Neural crest cell (in vitro differentiated cells): ENCODE data around the gene TEX48. TPM values are rescaled to one million over a fixed set of nuclear protein-coding genes. Genes with fewer than 3 reads are reported as not detected.

Experiments
- DNase-seq: peaks from one replicate; pipeline ENCODE4 v3.0.0; 2021; ENCODE audit warnings: low read depth, mixed read lengths, low spot score
- H3K27ac Mint-ChIP-seq: one replicate; pipeline ENCODE4 v1.8.0; 2021; ENCODE audit warnings: mild to moderate bottlenecking, mixed read lengths; ENCODE audit not compliant: unreplicated experiment
- H3K27me3 Mint-ChIP-seq: 2 replicates; pipeline ENCODE4 v1.8.0; 2021; ENCODE audit warnings: low read depth, mild to moderate bottlenecking, mixed read lengths
- H3K36me3 Mint-ChIP-seq: 2 replicates; pipeline ENCODE4 v1.8.0; 2021; ENCODE audit warnings: low read depth, mild to moderate bottlenecking, mixed read lengths
- H3K4me1 Mint-ChIP-seq: 2 replicates; pipeline ENCODE4 v1.8.0; 2021; ENCODE audit warnings: mixed read lengths
- H3K4me3 Mint-ChIP-seq: one replicate; pipeline ENCODE4 v1.8.0; 2021; ENCODE audit warnings: mild to moderate bottlenecking, mixed read lengths
- H3K9me3 Mint-ChIP-seq: 2 replicates; pipeline ENCODE4 v1.8.0; 2021; ENCODE audit warnings: mixed read lengths
- total RNA-seq: library from RNA; stranded (reverse); gene quantifications from 2 replicates; pipeline ENCODE4 v1.2.1, GENCODE V29; 2021
- TF ChIP-seq, protein P1 (sequence below): fragments of 200-600 bp; sonication (generic); conservative IDR thresholded peaks from 2 replicates; pipeline ENCODE4 v1.5.0; 2021; ENCODE audit warnings: antibody characterized with exemption, mild to moderate bottlenecking

Gene TEX48
- total RNA-seq, 1 donor from 2014 or later: not detected

DNA sequence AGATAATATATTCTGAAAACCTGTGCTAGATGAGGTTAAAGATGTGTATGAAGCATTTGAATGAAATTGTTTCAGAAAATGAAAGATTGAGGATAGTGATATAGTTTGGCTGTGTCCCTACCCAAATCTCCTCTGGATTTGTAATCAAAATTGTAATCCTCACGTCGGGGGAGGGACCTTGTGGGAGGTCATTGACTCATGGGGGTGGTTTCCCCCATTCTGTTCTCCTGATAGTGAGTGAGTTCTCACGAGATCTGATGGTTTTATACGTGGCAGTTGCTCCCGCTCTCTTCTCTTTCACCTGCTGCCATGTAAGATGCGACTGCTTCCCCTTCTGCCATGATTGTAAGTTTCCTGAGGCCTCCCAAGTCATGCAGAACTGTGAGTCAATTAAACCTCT, 2.0 kb upstream of the TEX48 start:
- Mint-ChIP-seq H3K9me3 (peaks cover 6% of the 10 kb centered on the region), H3K36me3 (no peaks in the 10 kb centered on the region), H3K4me3 (no peak overlapping the region), H3K27me3 (peaks cover 3% of the 10 kb centered on the region), H3K27ac (no peak overlapping the region), H3K4me1 (no peaks in the 10 kb centered on the region)
- DNase-seq: no peak
- TF ChIP-seq, protein P1, sequence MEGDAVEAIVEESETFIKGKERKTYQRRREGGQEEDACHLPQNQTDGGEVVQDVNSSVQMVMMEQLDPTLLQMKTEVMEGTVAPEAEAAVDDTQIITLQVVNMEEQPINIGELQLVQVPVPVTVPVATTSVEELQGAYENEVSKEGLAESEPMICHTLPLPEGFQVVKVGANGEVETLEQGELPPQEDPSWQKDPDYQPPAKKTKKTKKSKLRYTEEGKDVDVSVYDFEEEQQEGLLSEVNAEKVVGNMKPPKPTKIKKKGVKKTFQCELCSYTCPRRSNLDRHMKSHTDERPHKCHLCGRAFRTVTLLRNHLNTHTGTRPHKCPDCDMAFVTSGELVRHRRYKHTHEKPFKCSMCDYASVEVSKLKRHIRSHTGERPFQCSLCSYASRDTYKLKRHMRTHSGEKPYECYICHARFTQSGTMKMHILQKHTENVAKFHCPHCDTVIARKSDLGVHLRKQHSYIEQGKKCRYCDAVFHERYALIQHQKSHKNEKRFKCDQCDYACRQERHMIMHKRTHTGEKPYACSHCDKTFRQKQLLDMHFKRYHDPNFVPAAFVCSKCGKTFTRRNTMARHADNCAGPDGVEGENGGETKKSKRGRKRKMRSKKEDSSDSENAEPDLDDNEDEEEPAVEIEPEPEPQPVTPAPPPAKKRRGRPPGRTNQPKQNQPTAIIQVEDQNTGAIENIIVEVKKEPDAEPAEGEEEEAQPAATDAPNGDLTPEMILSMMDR: no peak

DNA sequence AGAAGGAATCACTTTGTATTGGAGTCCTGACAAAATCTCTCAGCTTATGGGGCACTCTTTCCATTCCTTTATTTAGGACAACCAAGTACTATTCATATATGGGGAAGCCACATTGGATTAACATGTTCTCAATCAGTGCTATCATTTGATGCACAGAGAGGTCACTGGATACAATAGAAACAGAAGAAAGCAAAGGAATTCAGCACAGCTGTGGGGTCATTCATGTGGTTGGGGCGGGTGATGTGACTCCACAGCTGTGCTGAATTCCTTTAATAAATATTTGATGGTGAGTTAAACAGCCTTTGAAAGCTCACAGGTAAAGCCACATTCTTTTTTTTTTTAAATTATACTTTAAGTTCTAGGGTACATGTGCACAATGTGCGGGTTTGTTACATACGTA, 854 bp upstream of the TEX48 start:
- peaks cover 3% of the 10 kb centered on the region for H3K27me3 Mint-ChIP-seq
- TF ChIP-seq, protein P1: no peak
- peaks cover 4% of the 10 kb centered on the region for H3K9me3 Mint-ChIP-seq
- H3K4me3 Mint-ChIP-seq: no peak overlapping the region
- H3K4me1 Mint-ChIP-seq: no peaks in the 10 kb centered on the region
- no peak overlapping the region for H3K27ac Mint-ChIP-seq
- DNase-seq: no peak
- no peaks in the 10 kb centered on the region for H3K36me3 Mint-ChIP-seq

DNA sequence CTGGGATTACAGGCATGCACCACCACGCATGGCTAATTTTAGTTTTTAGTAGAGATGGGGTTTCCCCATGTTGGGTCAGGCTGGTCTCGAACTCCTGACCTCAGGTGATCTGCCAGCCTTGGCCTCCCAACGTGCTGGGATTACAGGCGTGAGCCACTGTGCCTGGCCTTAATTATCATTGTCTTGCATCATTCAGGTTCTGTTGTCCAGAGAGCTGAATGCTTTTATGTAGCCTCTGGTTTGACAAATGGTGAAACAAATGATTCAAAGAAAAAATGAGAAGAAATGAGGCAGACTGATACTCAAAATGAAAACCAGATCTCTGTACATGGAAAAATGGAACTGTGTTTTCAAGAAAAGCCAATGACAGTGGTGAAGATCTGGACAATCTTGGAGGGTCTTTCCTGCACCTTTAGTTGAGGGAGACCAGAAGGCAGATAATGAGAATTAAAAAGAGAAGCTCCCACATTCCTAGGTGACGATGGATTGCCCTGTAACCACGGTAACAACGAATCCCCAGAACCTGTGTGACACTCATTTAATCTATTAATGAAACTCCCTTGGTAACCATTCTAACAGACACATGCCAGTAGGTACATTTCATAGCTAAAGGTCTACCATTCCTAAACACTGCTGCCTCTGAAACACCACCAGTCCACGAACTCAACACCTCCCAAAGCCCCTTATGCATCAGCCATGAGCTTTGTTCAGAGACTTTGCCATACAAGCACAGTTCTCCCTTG, 1.6 kb downstream of the TEX48 start:
- no peak overlapping the region for H3K27ac Mint-ChIP-seq
- no peak for DNase-seq
- no peaks in the 10 kb centered on the region for H3K4me1 Mint-ChIP-seq
- TF ChIP-seq, protein P1: no peak
- peaks cover 4% of the 10 kb centered on the region for H3K27me3 Mint-ChIP-seq
- H3K36me3 Mint-ChIP-seq: no peaks in the 10 kb centered on the region
- H3K4me3 Mint-ChIP-seq: no peak overlapping the region
- no peaks in the 10 kb centered on the region for H3K9me3 Mint-ChIP-seq

DNA sequence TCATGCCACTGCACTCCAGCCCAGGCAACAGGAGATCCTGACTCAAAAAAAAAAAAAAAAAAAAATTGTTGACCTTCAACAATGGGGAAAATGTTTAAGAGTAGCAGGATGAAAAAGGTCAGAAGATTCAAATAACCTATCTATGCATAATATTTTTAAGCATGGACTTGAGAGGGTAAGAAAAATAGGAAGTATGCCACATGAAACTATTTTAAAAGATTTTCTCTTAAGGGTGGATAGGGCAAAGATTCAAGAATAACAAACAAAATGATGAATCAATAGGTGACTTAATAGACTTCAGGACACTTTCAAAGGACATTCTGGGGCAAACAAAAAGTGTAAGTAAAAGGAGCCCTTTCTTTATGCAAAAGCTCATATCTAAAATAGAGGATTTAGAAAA, 3.2 kb downstream of the TEX48 start:
- Mint-ChIP-seq H3K4me1 (no peaks in the 10 kb centered on the region), H3K27ac (no peak overlapping the region), H3K4me3 (no peak overlapping the region), H3K27me3 (peaks cover 10% of the 10 kb centered on the region), H3K9me3 (no peaks in the 10 kb centered on the region), H3K36me3 (no peaks in the 10 kb centered on the region)
- TF ChIP-seq, protein P1: no peak
- no peak for DNase-seq

DNA sequence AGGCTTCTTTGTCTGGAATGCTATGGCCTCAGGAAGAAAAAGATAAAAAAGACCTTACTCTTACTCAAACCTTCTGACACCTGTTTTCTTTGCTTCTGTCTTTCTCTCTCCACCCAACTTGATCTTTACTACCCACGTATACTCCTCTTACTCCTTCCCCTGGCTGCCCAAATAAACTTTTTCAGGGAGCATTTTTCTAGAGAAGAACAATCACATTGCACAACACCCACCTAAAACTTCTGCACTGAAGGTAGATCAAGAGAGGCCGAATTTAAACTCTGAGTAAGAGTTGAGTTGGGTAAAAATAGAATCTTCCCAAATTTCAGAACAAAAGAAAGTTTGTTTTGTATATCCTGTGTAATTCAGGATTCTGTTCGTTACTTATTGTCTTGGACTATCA, 3.9 kb downstream of the TEX48 start:
- H3K27ac Mint-ChIP-seq: no peak overlapping the region

More for the DNA sequence above, 3.9 kb downstream of the TEX48 start:
- TF ChIP-seq, protein P1: no peak
- H3K4me1 Mint-ChIP-seq: no peaks in the 10 kb centered on the region
- H3K36me3 Mint-ChIP-seq: no peaks in the 10 kb centered on the region
- H3K27me3 Mint-ChIP-seq: peaks cover 13% of the 10 kb centered on the region
- H3K9me3 Mint-ChIP-seq: no peaks in the 10 kb centered on the region
- DNase-seq: no peak
- H3K4me3 Mint-ChIP-seq: no peak overlapping the region
